GM12874 (cell line): ENCODE data around the gene BCAS3.

Source experiments
- CTCF ChIP-seq: IDR thresholded peaks from 2 replicates; pipeline ENCODE4 v1.5.1; 2011; ENCODE audit warnings: low read depth, mild to moderate bottlenecking, control low read depth, low read length, moderate library complexity; ENCODE audit not compliant: insufficient read depth

BCAS3 gene

GRCh38 chr17:61127960-61128359 lies 450.3 kb downstream of the BCAS3 start:
- TF ChIP-seq CTCF = no peak

- TF ChIP-seq CTCF = no peak
Observed at GRCh38 chr17:61128661-61129115, 451.0 kb downstream of the BCAS3 start.

- no peak for TF ChIP-seq CTCF
Observed at GRCh38 chr17:61129267-61130254, 451.9 kb downstream of the BCAS3 start.

- no peak for TF ChIP-seq CTCF
Observed at GRCh38 chr17:61130330-61130729, 452.7 kb downstream of the BCAS3 start.

GRCh38 chr17:61131585-61131984 lies 453.9 kb downstream of the BCAS3 start:
- TF ChIP-seq CTCF = no peak

GRCh38 chr17:61132524-61132923 lies 454.9 kb downstream of the BCAS3 start:
- TF ChIP-seq CTCF = no peak

GRCh38 chr17:61133853-61134252 lies 456.2 kb downstream of the BCAS3 start:
- no peak for TF ChIP-seq CTCF
